Muscle of leg (tissue), 11 donors: ENCODE results near the gene IGLL1. TPM values are rescaled to one million over a fixed set of nuclear protein-coding genes. Genes with fewer than 3 reads are reported as not detected.
"Not testable (repeated sequence)": the region's sequence is repeated elsewhere in the genome, so short reads cannot be mapped to it uniquely, and the experiment has no call there.

Experiments
- DNase-seq: peaks from one replicate; pipeline ENCODE4 v3.0.0; 2013
- H3K27ac ChIP-seq: one replicate; pipeline ENCODE4 v1.5.1; 2013; ENCODE audit warnings: mild to moderate bottlenecking, low read length, control low read depth
- H3K27me3 ChIP-seq: one replicate; pipeline ENCODE4 v1.6.1; 2013; ENCODE audit warnings: low read length; ENCODE audit not compliant: control insufficient read depth, insufficient read depth
- H3K36me3 ChIP-seq: one replicate; pipeline ENCODE4 v1.6.1; 2013; ENCODE audit warnings: low read length; ENCODE audit not compliant: control insufficient read depth, insufficient read depth
- H3K4me1 ChIP-seq: one replicate; pipeline ENCODE4 v1.6.1; 2013; ENCODE audit warnings: low read length; ENCODE audit not compliant: control insufficient read depth, insufficient read depth
- H3K4me3 ChIP-seq: one replicate; pipeline ENCODE4 v1.5.1; 2013; ENCODE audit warnings: low read length, control low read depth
- H3K9me3 ChIP-seq: replicated peaks from 2 replicates; pipeline ENCODE4 v1.6.1; 2013; ENCODE audit warnings: low read depth, low read length; ENCODE audit not compliant: control insufficient read depth
- WGBS: methylation state at CpG from one replicate; pipeline ENCODE4 v1.1.5; 2013; ENCODE audit warnings: missing lambda C conversion rate; ENCODE audit not compliant: insufficient coverage; 5-methylcytosine and 5-hydroxymethylcytosine counted together
- polyA plus RNA-seq, 8 donors: library from polyadenylated mRNA; unstranded; fragments of 120-200 nt; gene quantifications; one replicate each; pipeline versions ENCODE4 v1.2.1 to v1.2.3, GENCODE V29; 2013; ENCODE audit warnings: inconsistent platforms in 1 of 8, low replicate concordance in 1 of 8; ENCODE audit not compliant: insufficient read length in 8 of 8, insufficient read depth in 1 of 8
- total RNA-seq: library from RNA; stranded (reverse); fragments of 120-200 nt; gene quantifications from one replicate; pipeline ENCODE4 v1.2.4, GENCODE V29; 2013

IGLL1 gene
- total and polyA plus RNA-seq, 9 donors = 0.13 to 1.7 (median 0.84) TPM

DNA sequence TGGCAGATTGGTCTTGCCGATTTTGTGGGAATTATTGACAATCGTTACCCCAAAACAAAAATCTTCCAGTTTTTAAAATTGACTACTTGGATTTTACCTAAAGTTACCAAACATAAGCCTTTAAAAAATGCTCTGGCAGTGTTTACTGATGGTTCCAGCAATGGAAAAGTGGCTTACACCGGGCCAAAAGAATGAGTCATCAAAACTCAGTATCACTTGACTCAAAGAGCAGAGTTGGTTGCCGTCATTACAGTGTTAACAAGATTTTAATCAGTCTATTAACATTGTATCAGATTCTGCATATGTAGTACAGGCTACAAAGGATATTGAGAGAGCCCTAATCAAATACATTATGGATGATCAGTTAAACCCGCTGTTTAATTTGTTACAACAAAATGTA lies 37.2 kb downstream of the IGLL1 start:
- Histone ChIP-seq H3K4me3 (no peak overlapping the region), H3K36me3 (no peaks in the 10 kb centered on the region), H3K27ac (no peak overlapping the region), H3K27me3 (no peaks in the 10 kb centered on the region), H3K9me3 (peaks cover 5% of the 10 kb centered on the region), H3K4me1 (peaks cover 5% of the 10 kb centered on the region)
- DNase-seq = no peak
- WGBS = no CpG with 5 or more reads among the region's 5 CpGs

DNA sequence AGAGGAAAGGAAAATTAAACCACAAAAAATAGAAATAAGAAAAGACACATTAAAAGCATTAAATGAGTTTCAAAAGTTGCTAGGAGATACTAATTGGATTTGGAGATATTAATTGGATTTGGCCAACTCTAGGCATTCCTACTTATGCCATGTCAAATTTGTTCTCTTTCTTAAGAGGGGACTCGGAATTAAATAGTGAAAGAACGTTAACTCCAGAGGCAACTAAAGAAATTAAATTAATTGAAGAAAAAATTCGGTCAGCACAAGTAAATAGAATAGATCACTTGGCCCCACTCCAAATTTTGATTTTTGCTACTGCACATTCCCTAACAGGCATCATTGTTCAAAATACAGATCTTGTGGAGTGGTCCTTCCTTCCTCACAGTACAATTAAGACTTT lies 37.7 kb downstream of the IGLL1 start:
- not testable (repeated sequence) for H3K36me3 ChIP-seq, H3K27ac ChIP-seq, H3K4me3 ChIP-seq, DNase-seq, H3K27me3 ChIP-seq, H3K4me1 ChIP-seq, H3K9me3 ChIP-seq
- WGBS = no CpG with 5 or more reads among the region's 3 CpGs

DNA sequence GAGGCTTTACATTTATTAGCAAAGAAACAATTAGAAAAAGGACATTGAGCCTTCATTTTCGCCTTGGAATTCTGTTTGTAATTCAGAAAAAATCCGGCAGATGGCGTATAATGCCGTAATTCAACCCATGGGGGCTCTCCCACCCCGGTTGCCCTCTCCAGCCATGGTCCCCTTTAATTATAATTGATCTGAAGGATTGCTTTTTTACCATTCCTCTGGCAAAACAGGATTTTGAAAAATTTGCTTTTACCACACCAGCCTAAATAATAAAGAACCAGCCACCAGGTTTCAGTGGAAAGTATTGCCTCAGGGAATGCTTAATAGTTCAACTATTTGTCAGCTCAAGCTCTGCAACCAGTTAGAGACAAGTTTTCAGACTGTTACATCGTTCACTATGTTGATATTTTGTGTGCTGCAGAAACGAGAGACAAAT lies 38.2 kb downstream of the IGLL1 start:
- WGBS = no CpG with 5 or more reads among the region's 7 CpGs
- DNase-seq, H3K4me3 ChIP-seq: not testable (repeated sequence)

DNA sequence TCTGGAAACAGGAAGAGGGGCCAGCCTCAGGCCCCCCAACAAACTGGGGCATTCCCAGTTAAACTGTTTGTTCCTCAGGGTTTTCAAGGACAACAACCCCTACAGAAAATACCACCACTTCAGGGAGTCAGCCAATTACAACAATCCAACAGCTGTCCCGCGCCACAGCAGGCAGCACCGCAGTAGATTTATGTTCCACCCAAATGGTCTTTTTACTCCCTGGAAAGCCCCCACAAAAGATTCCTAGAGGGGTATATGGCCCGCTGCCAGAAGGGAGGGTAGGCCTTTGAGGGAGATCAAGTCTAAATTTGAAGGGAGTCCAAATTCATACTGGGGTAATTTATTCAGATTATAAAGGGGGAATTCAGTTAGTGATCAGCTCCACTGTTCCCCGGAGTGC lies 39.3 kb downstream of the IGLL1 start:
- H3K4me3 ChIP-seq, H3K27me3 ChIP-seq, H3K4me1 ChIP-seq, H3K36me3 ChIP-seq, DNase-seq, H3K27ac ChIP-seq, H3K9me3 ChIP-seq: not testable (repeated sequence)
- WGBS = no CpG with 5 or more reads among the region's 5 CpGs

More for the DNA sequence above, 38.2 kb downstream of the IGLL1 start:
- not testable (repeated sequence) for H3K9me3 ChIP-seq, H3K27me3 ChIP-seq, H3K27ac ChIP-seq, H3K36me3 ChIP-seq, H3K4me1 ChIP-seq

DNA sequence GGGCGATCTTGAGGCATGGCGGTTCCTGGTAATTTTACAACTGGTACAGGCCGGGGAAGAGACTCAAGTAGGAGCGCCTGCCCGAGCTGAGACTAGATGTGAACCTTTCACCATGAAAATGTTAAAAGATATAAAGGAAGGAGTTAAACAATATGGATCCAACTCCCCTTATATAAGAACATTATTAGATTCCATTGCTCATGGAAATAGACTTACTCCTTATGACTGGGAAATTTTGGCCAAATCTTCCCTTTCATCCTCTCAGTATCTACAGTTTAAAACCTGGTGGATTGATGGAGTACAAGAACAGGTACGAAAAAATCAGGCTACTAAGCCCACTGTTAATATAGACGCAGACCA lies 40.3 kb downstream of the IGLL1 start:
- H3K9me3 ChIP-seq, H3K27ac ChIP-seq, H3K36me3 ChIP-seq, H3K4me3 ChIP-seq, H3K27me3 ChIP-seq, H3K4me1 ChIP-seq, DNase-seq: not testable (repeated sequence)
- no CpG with 5 or more reads among the region's 7 CpGs for WGBS

DNA sequence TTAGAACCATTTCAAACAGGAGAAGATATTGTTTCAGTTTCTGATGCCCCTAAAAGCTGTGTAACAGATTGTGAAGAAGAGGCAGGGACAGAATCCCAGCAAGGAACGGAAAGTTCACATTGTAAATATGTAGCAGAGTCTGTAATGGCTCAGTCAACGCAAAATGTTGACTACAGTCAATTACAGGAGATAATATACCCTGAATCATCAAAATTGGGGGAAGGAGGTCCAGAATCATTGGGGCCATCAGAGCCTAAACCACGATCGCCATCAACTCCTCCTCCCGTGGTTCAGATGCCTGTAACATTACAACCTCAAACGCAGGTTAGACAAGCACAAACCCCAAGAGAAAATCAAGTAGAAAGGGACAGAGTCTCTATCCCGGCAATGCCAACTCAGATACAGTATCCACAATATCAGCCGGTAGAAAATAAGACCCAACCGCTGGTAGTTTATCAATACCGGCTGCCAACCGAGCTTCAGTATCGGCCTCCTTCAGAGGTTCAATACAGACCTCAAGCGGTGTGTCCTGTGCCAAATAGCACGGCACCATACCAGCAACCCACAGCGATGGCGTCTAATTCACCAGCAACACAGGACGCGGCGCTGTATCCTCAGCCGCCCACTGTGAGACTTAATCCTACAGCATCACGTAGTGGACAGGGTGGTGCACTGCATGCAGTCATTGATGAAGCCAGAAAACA lies 40.8 kb downstream of the IGLL1 start:
- Histone ChIP-seq H3K27me3 (no peaks in the 10 kb centered on the region), H3K27ac (no peak overlapping the region), H3K4me1 (peaks cover 8% of the 10 kb centered on the region), H3K9me3 (no peaks in the 10 kb centered on the region), H3K36me3 (no peaks in the 10 kb centered on the region), H3K4me3 (no peak overlapping the region)
- WGBS = 6% methylated on average over 13 of the region's 21 CpGs
- DNase-seq = peak; percentile 83

DNA sequence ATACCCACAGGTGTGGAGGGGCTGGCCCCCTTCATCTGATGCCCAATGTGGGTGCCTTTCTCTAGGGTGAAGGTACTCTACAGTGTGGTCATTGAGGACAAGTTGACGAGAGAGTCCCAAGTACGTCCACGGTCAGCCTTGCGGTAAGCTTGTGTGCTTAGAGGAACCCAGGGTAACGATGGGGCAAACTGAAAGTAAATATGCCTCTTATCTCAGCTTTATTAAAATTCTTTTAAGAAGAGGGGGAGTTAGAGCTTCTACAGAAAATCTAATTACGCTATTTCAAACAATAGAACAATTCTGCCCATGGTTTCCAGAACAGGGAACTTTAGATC lies 41.4 kb downstream of the IGLL1 start:
- H3K4me1 ChIP-seq, H3K27me3 ChIP-seq, H3K36me3 ChIP-seq, H3K9me3 ChIP-seq, DNase-seq, H3K27ac ChIP-seq, H3K4me3 ChIP-seq: not testable (repeated sequence)
- WGBS = no CpG with 5 or more reads among the region's 6 CpGs

DNA sequence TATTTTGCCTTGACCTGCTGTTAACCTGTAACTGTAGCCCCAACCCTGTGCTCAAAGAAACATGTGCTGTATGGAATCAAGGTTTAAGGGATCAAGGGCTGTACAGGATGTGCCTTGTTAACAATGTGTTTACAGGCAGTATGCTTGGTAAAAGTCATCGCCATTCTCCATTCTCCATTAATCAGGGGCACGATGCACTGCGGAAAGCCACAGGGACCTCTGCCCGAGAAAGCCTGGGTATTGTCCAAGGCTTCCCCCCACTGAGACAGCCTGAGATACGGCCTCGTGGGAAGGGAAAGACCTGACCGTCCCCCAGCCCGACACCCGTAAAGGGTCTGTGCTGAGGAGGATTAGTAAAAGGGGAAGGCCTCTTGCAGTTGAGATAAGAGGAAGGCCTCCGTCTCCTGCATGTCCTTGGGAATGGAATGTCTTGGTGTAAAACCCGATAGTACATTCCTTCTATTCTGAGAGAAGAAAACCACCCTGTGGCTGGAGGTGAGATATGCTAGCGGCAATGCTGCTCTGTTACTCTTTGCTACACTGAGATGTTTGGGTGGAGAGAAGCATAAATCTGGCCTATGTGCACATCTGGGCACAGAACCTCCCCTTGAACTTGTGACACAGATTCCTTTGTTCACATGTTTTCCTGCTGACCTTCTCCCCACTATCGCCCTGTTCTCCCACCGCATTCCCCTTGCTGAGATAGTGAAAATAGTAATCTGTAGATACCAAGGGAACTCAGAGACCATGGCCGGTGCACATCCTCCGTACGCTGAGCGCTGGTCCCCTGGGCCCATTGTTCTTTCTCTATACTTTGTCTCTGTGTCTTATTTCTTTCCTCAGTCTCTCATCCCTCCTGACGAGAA lies 42.0 kb downstream of the IGLL1 start:
- H3K36me3 ChIP-seq, H3K9me3 ChIP-seq, H3K27ac ChIP-seq, H3K4me3 ChIP-seq, DNase-seq, H3K27me3 ChIP-seq: not testable (repeated sequence)
- WGBS = no CpG with 5 or more reads among the region's 19 CpGs
- peaks cover 14% of the 10 kb centered on the region for H3K4me1 ChIP-seq

DNA sequence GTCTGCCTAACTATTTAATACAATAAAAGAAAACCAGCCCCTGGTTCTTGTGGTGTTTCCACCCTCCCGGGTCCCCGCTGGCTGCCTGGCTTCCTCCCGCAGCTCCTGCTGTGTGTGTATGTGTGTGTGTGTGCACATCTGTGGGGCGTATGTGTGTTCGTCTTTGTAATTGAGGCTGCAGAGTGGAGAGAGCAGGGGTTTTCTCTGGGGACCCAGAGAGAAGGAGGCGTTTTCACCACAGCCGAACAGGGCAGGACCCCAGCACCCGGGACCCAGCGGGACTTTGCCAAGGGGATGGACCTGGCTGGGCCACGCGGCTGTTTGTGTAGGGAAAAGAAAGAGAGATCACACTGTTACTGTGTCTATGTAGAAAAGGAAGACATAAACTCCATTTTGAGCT lies 42.7 kb downstream of the IGLL1 start:
- H3K4me1 ChIP-seq = peaks cover 14% of the 10 kb centered on the region
- WGBS = 20% methylated on average over 4 of the region's 11 CpGs
- H3K27me3 ChIP-seq = no peaks in the 10 kb centered on the region
- DNase-seq = no peak
- no peak overlapping the region for H3K27ac ChIP-seq
- H3K36me3 ChIP-seq = no peaks in the 10 kb centered on the region
- H3K4me3 ChIP-seq = no peak overlapping the region
- no peaks in the 10 kb centered on the region for H3K9me3 ChIP-seq

DNA sequence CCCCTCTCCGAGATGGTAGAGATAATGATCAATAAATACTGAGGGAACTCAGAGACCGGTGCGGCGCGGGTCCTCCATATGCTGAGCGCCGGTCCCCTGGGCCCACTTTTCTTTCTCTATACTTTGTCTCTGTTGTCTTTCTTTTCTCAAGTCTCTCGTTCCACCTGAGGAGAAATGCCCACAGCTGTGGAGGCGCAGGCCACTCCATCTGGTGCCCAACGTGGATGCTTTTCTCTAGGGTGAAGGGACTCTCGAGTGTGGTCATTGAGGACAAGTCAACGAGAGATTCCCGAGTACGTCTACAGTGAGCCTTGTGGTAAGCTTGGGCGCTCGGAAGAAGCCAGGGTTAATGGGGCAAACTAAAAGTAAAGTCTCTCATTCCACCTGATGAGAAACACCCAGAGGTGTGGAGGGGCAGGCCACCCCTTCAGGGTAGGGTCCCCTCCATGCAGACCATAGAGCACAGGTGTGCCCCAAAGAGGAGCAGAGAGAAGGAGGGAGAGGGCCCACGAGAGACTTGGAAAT lies 43.2 kb downstream of the IGLL1 start:
- Histone ChIP-seq H3K4me1 (peaks cover 14% of the 10 kb centered on the region), H3K4me3 (no peak overlapping the region), H3K9me3 (no peaks in the 10 kb centered on the region), H3K36me3 (no peaks in the 10 kb centered on the region), H3K27me3 (no peaks in the 10 kb centered on the region), H3K27ac (no peak overlapping the region)
- 63% methylated on average over 13 of the region's 17 CpGs for WGBS
- DNase-seq = no peak
